ENCODE results near the gene FBXL22. TPM values are rescaled to one million over a fixed set of nuclear protein-coding genes. Genes with fewer than 3 reads are reported as not detected.

Gene FBXL22
- total and polyA plus RNA-seq, 2 of the 8 experiments (the other 6 are each of a cell fraction or from before 2014, with no cell fraction given) = 0.09 to 0.47 TPM

DNA sequence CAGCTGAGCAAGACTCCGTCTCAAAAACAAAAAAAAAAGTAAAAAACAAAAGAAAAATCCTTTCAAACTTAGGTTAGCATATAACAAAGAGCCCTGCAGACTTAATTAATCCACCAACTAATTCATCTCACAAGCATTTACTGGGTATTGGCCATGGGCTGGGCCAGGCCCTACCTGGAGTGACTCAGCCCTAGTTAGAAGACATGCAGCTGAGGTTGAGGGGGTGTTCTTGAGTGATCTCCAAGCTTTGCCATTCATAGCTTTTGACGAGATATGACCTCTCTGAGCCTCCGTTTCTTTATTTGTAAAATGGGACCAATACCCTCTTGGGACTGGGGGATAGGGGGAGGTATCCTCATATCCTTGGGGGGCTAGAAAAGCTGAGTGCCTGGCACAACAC lies 7.8 kb downstream of the FBXL22 start:
- CTCF ChIA-PET (ENCODE audit: partially characterized antibody) = interaction anchor here (1.6 to 3.2 kb wide), 2 partner anchors 22 to 138 kb away, joined by 3 to 12 read pairs; no protein-coding TSS in a partner anchor
- no peak overlapping the region for H3K23ac ChIP-seq (ENCODE audit: insufficient read length)
- H3K36me3 ChIP-seq (ENCODE audit: control insufficient read depth in 2 of 4, insufficient read depth in 4 of 4, low read length in 3 of 4) = peaks cover 0 to 6% (median 3%) of the 10 kb centered on the region in 4 experiments; a peak in 5 of 8 replicates
- no peak overlapping the region for H4K8ac ChIP-seq (ENCODE audit: extremely low read depth, insufficient read depth, low read length)
- TF ChIP-seq KDM1A (IDR thresholded peaks at IDR 0.05; ENCODE audit: borderline replicate concordance, low read length) = no peak
- no peak for TF ChIP-seq HDAC6 (IDR thresholded peaks at IDR 0.05; ENCODE audit: low read depth, low read length)
- TF ChIP-seq, protein P1, sequence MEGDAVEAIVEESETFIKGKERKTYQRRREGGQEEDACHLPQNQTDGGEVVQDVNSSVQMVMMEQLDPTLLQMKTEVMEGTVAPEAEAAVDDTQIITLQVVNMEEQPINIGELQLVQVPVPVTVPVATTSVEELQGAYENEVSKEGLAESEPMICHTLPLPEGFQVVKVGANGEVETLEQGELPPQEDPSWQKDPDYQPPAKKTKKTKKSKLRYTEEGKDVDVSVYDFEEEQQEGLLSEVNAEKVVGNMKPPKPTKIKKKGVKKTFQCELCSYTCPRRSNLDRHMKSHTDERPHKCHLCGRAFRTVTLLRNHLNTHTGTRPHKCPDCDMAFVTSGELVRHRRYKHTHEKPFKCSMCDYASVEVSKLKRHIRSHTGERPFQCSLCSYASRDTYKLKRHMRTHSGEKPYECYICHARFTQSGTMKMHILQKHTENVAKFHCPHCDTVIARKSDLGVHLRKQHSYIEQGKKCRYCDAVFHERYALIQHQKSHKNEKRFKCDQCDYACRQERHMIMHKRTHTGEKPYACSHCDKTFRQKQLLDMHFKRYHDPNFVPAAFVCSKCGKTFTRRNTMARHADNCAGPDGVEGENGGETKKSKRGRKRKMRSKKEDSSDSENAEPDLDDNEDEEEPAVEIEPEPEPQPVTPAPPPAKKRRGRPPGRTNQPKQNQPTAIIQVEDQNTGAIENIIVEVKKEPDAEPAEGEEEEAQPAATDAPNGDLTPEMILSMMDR (IDR thresholded peaks at IDR 0.05; ENCODE audit: control extremely low read depth in 1 of 3, insufficient read depth in 1 of 3, low read depth in 1 of 3, low read length in 3 of 3) = no peak
- no peak for TF ChIP-seq CHD1 (IDR thresholded peaks at IDR 0.05; ENCODE audit: low read depth, low read length)
- TF ChIP-seq, protein P2, sequence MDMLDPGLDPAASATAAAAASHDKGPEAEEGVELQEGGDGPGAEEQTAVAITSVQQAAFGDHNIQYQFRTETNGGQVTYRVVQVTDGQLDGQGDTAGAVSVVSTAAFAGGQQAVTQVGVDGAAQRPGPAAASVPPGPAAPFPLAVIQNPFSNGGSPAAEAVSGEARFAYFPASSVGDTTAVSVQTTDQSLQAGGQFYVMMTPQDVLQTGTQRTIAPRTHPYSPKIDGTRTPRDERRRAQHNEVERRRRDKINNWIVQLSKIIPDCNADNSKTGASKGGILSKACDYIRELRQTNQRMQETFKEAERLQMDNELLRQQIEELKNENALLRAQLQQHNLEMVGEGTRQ (IDR thresholded peaks at IDR 0.05; ENCODE audit: low read length) = no peak
- TF ChIP-seq CHD2 (IDR thresholded peaks at IDR 0.05; ENCODE audit: low read length) = no peak
- TF ChIP-seq RBBP5 (IDR thresholded peaks at IDR 0.05; ENCODE audit: borderline replicate concordance, low read depth, low read length) = no peak
- TF ChIP-seq KDM4A (IDR thresholded peaks at IDR 0.05; ENCODE audit: low read depth, low read length, severe bottlenecking) = no peak
- no peak for FAIRE-seq
- peaks cover 13% of the 10 kb centered on the region for H3K23me2 ChIP-seq (ENCODE audit: low read depth, low read length)
- DNase-seq (ENCODE audit: low read depth in 1 of 2, low spot score in 2 of 2) = no peak
- H3K18ac ChIP-seq (ENCODE audit: extremely low read depth, low read length) = no peak overlapping the region
- no peak overlapping the region for H4K5ac ChIP-seq (ENCODE audit: insufficient read length, low read depth, low read length)
- H4K20me1 ChIP-seq (replicated peaks in 1 of 2; ENCODE audit: control insufficient read depth in 1 of 2, insufficient read depth in 2 of 2, low read length in 2 of 2) = peaks cover 0 to 5% of the 10 kb centered on the region in 2 experiments
- H3K4ac ChIP-seq (replicated peaks; ENCODE audit: insufficient read length, low read depth, low read length) = no peak overlapping the region
- no peak overlapping the region for H4K91ac ChIP-seq (replicated peaks; ENCODE audit: insufficient read length, low read length)
- H3K79me2 ChIP-seq (ENCODE audit: control insufficient read depth in 1 of 2, insufficient read depth in 2 of 2, low read length in 2 of 2) = no peaks in the 10 kb centered on the region
- H3K9ac ChIP-seq (replicated peaks in 1 of 4; ENCODE audit: extremely low read depth in 1 of 4, low read depth in 3 of 4, low read length in 3 of 4) = no peak overlapping the region
- H3K4me2 ChIP-seq (ENCODE audit: insufficient read depth in 1 of 2, low read depth in 2 of 2, low read length in 2 of 2) = no peak overlapping the region
- peaks cover 0 to 5% (median 2%) of the 10 kb centered on the region in 4 experiments; a peak in 5 of 7 replicates for H3K4me1 ChIP-seq (replicated peaks in 1 of 4; ENCODE audit: control insufficient read depth in 3 of 4, insufficient read depth in 4 of 4, low read length in 3 of 4)
- H2BK20ac ChIP-seq (ENCODE audit: low read length) = no peak overlapping the region
- no peak overlapping the region for H3K14ac ChIP-seq (ENCODE audit: insufficient read length)
- H3K56ac ChIP-seq (replicated peaks; ENCODE audit: insufficient read length, low read depth, low read length) = no peak overlapping the region
- 95% methylated on average over 3 of the region's 3 CpGs; no CpG with 5 or more reads in 1 of the 2 experiments for WGBS, 2 experiments (ENCODE audit: extremely low coverage in 1 of 2, insufficient coverage in 1 of 2, insufficient read length in 1 of 2, insufficient replicate concordance in 2 of 2, low coverage in 1 of 2, low lambda C conversion rate in 2 of 2, missing lambda C conversion rate in 1 of 2)
- peaks cover 0 to 24% (median 17%) of the 10 kb centered on the region in 4 experiments; a peak in 6 of 7 replicates for H3K27me3 ChIP-seq (replicated peaks in 1 of 4; ENCODE audit: control insufficient read depth in 3 of 4, extremely low read depth in 1 of 4, insufficient read depth in 3 of 4, low read length in 3 of 4)
- POLR2A ChIA-PET (ENCODE audit: partially characterized antibody) = no interaction called here
- H3K79me1 ChIP-seq (ENCODE audit: low read depth, low read length) = no peaks in the 10 kb centered on the region
- no peak overlapping the region for H2AK5ac ChIP-seq (ENCODE audit: low read depth, low read length)
- H2AFZ ChIP-seq (ENCODE audit: low read length) = no peak overlapping the region
- no peak overlapping the region for H3K27ac ChIP-seq (ENCODE audit: low read depth, low read length)
- H2BK5ac ChIP-seq (ENCODE audit: low read depth, low read length) = no peak overlapping the region
- H2BK12ac ChIP-seq (ENCODE audit: low read depth, low read length) = no peak overlapping the region
- no peak overlapping the region for H2BK120ac ChIP-seq (replicated peaks; ENCODE audit: low read depth, low read length)
- no peak overlapping the region for H2BK15ac ChIP-seq (ENCODE audit: low read length)
- no peak overlapping the region for H3K4me3 ChIP-seq (ENCODE audit: extremely low read depth in 1 of 4, insufficient read depth in 2 of 4, low read depth in 3 of 4, low read length in 4 of 4)
- no peaks in the 10 kb centered on the region for H3K9me3 ChIP-seq (ENCODE audit: insufficient read depth in 2 of 2, low read depth in 1 of 2, low read length in 1 of 2)

Measured in H1 (cell line).